HG03558 (cell line): ENCODE data around the gene OGDH.
A peak's percentile ranks its signal among the peaks of the same experiment; 100 is the strongest.
"Not testable (repeated sequence)": the region's sequence is repeated elsewhere in the genome, so short reads cannot be mapped to it uniquely, and the experiment has no call there.

Experiments used
- ATAC-seq: cut with Tn5 transposase; IDR thresholded peaks from one replicate; pipeline ENCODE4 v1.9.1; 2021; ENCODE audit warnings: moderate number of reproducible peaks; ENCODE audit not compliant: unreplicated experiment; ENCODE audit errors: extremely low read depth

Gene OGDH

GRCh38 chr7:44606341-44607140 lies at the start of gene OGDH:
Gene OGDH (plus strand): TSS chr7:44606627. CDS start chr7:44624344, 17,717 bp downstream.
- peak; percentile 89 for ATAC-seq

GRCh38 chr7:44557485-44557884 lies 48.9 kb upstream of the OGDH start:
- ATAC-seq = no peak

- no peak for ATAC-seq
Observed at GRCh38 chr7:44559485-44559884, 46.9 kb upstream of the OGDH start.

- no peak for ATAC-seq
Observed at GRCh38 chr7:44561481-44561880, 44.9 kb upstream of the OGDH start.

- ATAC-seq = no peak
Observed at GRCh38 chr7:44561962-44562621, 44.3 kb upstream of the OGDH start.

DNA sequence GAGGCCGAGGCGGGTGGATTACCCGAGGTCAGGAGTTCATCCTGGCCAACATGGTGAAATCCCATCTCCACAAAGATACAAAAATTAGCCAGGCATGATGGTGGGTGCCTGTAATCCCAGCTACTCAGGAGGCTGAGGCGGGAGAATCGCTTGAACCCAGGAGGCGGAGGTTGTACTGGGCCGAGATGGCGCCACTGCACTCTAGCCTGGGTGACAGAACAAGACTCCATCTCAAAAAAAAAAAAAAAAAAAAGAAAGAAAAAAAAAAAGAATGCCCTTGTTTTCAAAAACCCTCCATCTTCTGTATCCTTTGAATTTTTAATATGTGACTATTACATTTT lies 43.8 kb upstream of the OGDH start:
- ATAC-seq = not testable (repeated sequence)

DNA sequence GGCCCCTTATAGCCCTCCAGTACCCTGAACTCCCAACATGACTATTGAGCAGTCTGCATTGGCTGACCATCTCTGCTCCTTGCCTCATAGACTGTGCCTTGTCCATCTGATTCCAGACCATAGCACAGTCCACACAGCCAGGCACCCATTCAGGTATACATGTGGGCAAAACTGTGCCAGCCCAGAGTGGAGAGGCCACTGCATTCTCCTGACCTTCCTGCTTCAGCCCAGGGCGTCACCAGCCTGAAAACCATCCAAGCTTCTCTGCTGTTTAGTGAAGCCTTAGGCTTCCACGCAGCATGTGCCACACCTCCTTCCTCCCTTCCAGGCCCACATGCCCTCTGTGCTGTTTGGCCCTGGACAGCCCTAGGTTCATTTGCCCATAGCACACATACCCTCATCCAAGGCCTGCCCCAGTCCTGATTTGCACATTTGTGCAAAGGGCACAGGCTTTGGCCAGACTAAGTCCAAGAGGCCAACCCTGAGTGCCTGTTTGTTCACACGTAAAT lies 43.2 kb upstream of the OGDH start:
- no peak for ATAC-seq

- ATAC-seq = no peak
Observed at GRCh38 chr7:44564606-44565005, 41.8 kb upstream of the OGDH start.

GRCh38 chr7:44565097-44565794 lies 41.2 kb upstream of the OGDH start:
- ATAC-seq = no peak

GRCh38 chr7:44565795-44566559 lies 40.5 kb upstream of the OGDH start:
- no peak for ATAC-seq

- ATAC-seq = no peak
Observed at GRCh38 chr7:44566680-44567079, 39.7 kb upstream of the OGDH start.

DNA sequence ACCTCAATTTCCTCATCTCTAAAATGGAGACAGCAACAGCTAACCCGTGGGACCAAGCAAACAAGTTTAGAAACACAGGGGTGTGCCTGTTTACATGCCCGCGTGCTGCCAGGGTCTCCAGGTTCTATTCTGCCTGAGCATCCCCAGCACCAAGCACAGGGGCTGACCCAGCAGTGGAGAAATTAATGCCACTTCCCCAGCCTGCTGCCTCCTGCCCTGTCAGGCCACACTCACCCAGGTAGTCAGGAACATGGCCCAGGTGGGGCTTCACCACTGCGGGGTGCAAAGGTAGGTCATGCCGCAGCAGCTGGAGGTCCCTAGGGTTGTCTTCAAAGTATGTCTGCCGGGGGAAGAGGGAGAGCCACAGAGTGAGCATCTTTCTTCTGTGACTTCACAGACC lies 38.5 kb upstream of the OGDH start:
- ATAC-seq = no peak

GRCh38 chr7:44568771-44569560 lies 37.5 kb upstream of the OGDH start:
- ATAC-seq = no peak

- ATAC-seq = no peak
Observed at GRCh38 chr7:44569959-44570358, 36.5 kb upstream of the OGDH start.

GRCh38 chr7:44572771-44573170 lies 33.7 kb upstream of the OGDH start:
- no peak for ATAC-seq

- peak; percentile 86 for ATAC-seq
Observed at GRCh38 chr7:44573464-44574286, 32.8 kb upstream of the OGDH start, which contains the start of gene DDX56. Gene DDX56 (minus strand): TSS chr7:44573908. CDS start chr7:44573895, 13 bp downstream.

- no peak for ATAC-seq
Observed at GRCh38 chr7:44574287-44574872, 32.0 kb upstream of the OGDH start.

DNA sequence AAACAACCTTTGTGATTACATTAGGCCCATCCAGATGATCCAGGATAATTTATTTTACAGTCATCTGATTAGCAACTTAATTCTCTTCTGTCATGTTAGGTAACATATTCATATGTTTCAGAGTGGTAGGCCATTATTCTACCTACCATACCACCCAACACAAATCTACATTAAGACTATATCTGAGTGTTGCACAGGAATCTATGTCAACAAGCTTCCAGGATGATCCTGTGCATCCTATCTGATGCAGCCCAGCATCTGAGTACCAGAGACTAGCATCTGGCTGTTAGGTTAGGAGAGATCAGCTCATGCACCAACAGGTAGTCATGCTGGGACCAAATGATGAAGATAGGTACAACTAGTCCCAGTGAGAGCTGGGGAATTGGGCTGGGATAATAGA lies 31.4 kb upstream of the OGDH start:
- ATAC-seq = no peak
